ENCODE results near the gene SMG7.

Gene SMG7

DNA sequence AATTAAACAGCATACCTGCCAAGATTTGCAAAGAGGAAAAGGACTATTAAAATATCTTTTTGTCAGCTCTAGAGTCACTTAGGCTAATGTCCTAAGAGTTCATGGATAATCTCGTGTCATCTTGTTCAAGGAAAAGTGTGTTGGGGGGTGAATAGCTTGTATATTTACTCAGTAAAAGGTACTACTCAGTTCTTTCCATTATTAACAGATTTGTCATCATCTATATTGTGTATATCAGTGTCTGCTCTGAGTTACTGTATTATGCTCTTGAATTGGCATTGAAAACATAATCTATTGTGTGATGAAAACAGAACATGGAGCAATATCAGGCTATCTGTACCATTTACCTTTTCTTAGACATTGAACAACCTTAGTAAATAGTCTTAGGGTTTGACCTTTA, 41.9 kb downstream of the SMG7 start:
- DNase-seq: no peak

DNA sequence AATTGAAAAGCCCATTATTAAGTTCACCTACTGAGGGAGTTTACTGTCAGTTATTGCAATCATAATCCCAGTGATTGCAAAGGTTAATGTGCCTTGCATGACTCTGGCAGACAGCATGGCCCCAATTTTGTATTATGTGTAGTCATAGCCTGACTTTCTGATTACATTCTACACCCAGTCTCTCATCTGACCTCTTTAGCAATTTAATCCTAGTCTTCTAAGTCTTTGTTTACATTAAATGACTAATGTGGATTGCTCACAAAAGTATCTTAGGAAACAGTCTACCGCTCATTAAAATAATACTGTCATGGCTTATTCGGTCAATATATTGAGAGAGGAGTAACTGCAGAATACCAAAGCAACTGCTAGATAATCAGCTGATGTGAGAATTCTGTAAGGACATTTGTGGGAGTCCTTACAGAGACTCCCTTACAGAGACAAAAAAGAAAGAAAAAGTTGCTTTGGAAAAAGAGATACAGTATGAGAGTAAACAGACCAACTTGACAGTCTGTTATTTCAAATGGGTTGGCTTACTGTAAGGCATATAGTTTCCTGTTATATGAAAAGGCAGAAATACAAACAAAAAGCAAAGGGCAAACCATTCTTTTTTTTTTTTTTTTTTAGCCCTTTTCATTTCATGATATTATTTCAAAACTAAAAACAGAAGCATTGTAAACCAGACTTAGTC, 42.8 kb downstream of the SMG7 start:
- DNase-seq: no peak

GRCh38 chr1:183516725-183517124, 44.4 kb downstream of the SMG7 start:
- no peak for DNase-seq

- no peak for DNase-seq
Measured at GRCh38 chr1:183517401-183517800, 45.1 kb downstream of the SMG7 start.

- no peak for DNase-seq
Measured at GRCh38 chr1:183520379-183520778, 48.1 kb downstream of the SMG7 start.

- no peak for DNase-seq
Measured at GRCh38 chr1:183522104-183522503, 49.8 kb downstream of the SMG7 start.

GRCh38 chr1:183528577-183528976, 56.3 kb downstream of the SMG7 start:
- DNase-seq: no peak

GRCh38 chr1:183533617-183534174, 61.4 kb downstream of the SMG7 start:
- DNase-seq: no peak

DNA sequence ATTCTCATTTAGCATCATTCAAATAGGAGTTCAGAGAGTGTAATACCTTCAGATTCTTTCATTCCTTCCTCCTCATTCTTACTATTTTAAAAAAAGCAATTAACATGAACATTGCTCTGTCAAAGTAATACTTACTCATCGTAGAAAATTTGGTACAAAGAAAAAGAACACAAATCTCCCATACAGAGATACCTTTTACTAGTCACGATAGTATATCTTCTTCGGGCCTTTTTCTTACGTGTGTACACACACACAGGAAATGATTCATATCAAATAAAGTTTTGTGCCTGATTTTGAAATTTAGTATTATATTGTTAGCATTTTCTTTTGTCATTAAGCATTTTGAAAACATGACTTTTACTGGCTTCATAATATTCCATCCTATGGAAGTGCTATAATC, 65.1 kb downstream of the SMG7 start:
- no peak for DNase-seq

GRCh38 chr1:183543619-183544204, 71.4 kb downstream of the SMG7 start:
- DNase-seq: no peak

DNA sequence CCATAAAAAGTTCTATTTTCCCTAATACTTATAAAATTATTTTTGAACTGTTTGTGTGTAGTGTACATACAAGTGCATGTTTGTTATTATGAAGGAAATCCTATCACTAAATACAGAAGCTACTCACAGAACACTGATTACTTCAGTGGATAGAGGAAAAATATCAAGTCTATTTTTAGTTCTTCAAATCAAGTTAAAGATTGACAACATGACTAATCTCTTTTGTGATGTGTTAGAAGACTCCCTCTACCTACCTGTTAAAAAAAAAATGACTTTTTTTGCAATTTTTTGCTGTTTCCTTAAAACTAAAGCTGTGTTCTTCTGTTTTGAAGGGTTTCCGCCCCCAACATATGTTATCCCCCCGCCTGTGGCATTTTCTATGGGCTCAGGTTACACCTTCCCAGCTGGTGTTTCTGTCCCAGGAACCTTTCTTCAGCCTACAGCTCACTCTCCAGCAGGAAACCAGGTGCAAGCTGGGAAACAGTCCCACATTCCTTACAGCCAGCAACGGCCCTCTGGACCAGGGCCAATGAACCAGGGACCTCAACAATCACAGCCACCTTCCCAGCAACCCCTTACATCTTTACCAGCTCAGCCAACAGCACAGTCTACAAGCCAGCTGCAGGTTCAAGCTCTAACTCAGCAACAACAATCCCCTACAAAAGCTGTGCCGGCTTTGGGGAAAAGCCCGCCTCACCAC, 72.4 kb downstream of the SMG7 start:
- DNase-seq: peak; percentile 29

DNA sequence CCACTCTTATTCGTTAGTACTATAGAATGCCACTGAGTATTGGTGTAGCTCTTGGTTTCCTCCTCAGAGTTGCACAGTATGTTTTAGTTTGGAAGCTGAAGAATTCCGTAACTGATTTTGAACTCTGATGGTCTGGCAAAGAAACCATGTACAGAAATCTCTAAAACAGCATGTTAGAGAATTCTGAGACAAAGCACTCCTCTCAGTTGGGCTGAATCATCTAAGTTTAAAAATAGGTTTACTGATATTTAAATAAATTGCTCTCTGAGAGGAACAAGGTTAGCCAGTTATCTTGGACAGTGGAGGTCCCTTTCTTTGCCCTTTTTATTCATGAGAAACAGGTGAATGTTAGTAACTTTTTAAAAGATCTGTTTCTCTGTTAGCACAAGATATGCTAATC, 74.1 kb downstream of the SMG7 start:
- DNase-seq: no peak

- no peak for DNase-seq
Measured at GRCh38 chr1:183548116-183548515, 75.8 kb downstream of the SMG7 start.

- DNase-seq: no peak
Measured at GRCh38 chr1:183550915-183551314, 78.6 kb downstream of the SMG7 start.

- no peak for DNase-seq
Measured at GRCh38 chr1:183551924-183552323, 79.6 kb downstream of the SMG7 start.

DNA sequence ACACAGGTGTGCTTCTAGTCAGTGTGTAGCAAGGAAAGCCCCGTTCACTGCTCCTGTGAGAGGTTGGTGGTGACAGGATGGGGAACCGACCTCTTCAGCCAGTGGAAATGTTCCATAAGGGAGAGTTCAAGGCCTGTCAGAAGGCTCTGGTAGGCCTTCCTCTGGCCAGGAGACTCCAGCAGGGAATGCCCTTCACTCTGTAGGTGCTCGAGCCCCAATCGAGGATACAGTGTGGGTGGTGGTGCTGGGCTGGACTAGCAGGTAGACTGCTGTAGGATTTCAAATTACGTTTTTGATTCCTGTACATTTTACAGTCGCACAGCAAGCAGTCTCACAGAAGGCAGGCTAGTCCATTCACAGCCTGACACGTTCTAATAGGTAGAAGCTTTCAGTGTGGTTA, 80.1 kb downstream of the SMG7 start:
- no peak for DNase-seq

DNA sequence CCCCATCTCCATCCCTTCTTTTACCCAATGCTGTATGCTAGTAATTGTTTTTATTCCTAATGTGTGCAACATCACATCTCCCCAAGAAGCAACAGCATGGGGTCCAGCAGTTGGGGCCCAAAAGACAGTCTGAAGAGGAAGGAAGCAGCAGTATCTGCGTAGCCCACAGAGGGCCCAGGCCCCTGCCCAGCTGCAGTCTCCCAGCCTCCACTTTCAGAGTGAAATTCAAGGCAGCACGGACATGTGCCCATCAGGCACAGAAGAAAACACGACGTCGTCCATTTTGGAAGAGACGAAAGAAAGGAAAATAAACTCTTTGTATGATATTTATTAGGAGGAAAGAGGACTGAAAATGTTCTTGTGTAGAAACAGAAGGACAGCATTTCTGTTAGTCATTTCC, 80.6 kb downstream of the SMG7 start:
- no peak for DNase-seq

GRCh38 chr1:183553331-183553730, 81.0 kb downstream of the SMG7 start:
- no peak for DNase-seq

DNA sequence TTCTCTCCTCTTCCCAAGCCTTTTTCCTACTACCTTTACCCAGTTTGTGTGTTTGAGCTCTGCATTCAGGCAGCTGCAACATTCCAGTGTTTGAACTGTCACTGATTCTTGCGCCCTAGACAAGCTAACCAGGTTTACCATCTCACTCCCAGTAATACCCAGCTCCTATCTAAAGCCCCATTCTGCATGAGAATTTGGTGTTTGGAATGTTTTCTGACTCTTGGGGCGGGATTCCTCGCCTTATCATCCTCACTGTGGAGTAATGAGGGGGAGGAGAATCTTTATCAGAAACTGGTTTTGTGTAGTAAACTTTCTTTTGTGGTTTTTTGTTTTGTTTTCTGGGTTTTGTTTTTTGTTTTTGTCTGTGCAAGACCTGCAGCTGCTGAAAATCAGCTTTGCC, 81.5 kb downstream of the SMG7 start:
- DNase-seq: no peak

- DNase-seq: no peak
Measured at GRCh38 chr1:183554577-183554976, 82.3 kb downstream of the SMG7 start.

GRCh38 chr1:183559061-183559460, 86.8 kb downstream of the SMG7 start:
- no peak for DNase-seq

DNA sequence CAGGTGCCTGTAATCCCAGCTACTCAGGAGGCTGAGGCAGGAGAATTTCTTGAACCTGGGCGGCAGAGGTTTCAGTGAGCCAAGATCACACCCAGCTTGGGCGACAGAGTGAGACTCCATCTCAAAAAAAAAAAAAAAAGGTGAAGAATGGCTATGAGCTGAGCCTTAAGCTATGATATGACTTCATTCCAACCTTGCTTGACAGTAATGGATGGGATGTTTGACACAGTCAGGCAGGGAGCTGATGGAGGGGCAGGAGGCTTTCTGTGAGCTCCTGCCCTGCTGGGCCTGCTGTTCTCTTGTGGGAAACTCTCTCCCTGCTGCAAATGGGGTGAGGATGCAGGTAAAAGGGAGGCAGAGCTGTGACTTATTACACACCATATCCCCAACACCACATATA, 90.4 kb downstream of the SMG7 start:
- DNase-seq: no peak

DNA sequence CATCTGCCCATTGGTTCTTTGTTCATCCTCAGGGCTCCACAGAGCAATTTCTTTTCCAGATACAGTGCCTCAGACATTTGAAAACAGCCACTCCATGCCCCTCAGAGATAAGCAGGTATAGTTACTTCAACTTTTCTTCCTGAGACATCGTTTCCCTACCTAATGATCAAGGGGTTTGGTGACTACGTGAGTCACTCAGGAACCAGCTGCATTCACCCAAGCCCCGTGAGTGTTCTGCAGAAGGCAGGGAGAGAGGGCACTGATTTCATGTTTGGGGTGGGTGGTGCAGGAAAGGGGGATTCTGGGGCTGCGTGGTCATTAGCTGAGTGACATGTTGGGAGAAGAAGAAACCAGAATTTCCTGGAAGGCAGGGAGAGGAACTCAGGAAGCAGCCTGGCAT, 93.0 kb downstream of the SMG7 start:
- DNase-seq: no peak

DNA sequence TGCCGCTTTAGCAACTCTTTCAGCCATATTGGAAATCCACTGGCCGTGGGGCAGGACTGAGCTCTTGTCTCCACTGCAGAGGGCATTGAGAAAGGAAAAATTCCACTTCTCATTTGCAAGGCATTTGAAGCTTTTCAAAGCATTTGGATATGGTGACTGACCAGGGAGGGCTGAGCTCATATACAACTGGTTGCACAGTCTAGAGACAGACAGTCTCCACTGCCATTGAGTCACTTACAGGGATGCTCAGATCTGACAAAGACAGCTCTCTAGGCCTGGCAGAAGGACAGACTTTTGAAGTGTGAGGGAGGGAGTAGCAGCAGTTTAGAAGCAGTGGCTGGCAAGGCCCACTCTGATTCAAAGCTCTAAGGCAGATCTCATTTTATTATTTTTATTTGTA, 93.7 kb downstream of the SMG7 start:
- DNase-seq: no peak
